Keratinocyte (primary cell): ENCODE data around the gene SCUBE1. TPM values are rescaled to one million over a fixed set of nuclear protein-coding genes. Genes with fewer than 3 reads are reported as not detected.

Experiments used
- DNase-seq: peaks from one replicate; pipeline ENCODE4 v3.0.0-alpha.2; 2011; ENCODE audit warnings: low read depth, missing footprints, low spot score
- FAIRE-seq: peaks from 2 replicates; lab custom pipeline; 2011; peaks lifted over from hg19 to GRCh38; lab: Jason Lieb, UNC
- H2AFZ ChIP-seq: 2 replicates; pipeline ENCODE4 v1.6.0; 2012; ENCODE audit warnings: low read length, control low read depth, inconsistent platforms; ENCODE audit not compliant: control insufficient read depth
- H3K27ac ChIP-seq: 2 replicates; pipeline ENCODE4 v1.5.1; 2011; ENCODE audit warnings: low read length; ENCODE audit not compliant: control insufficient read depth, insufficient read depth
- H3K27me3 ChIP-seq: 3 replicates; pipeline ENCODE4 v1.6.0; 2011; ENCODE audit warnings: low read length; ENCODE audit not compliant: control insufficient read depth, insufficient read depth; ENCODE audit errors: extremely low read depth
- H3K36me3 ChIP-seq, 2 experiments: 2 replicates in 1 of 2; 3 replicates in 1 of 2; pipeline ENCODE4 v1.5.1; 2011; ENCODE audit warnings: low read length in 2 of 2, mild to moderate bottlenecking in 1 of 2; ENCODE audit not compliant: control insufficient read depth in 2 of 2, insufficient read depth in 2 of 2; ENCODE audit errors: extremely low read depth in 1 of 2
- H3K4me1 ChIP-seq: 3 replicates; pipeline ENCODE4 v1.5.1; 2011; ENCODE audit warnings: low read length; ENCODE audit not compliant: control insufficient read depth, insufficient read depth; ENCODE audit errors: extremely low read depth
- H3K4me2 ChIP-seq: 3 replicates; pipeline ENCODE4 v1.6.0; 2011; ENCODE audit warnings: low read depth, low read length; ENCODE audit not compliant: control insufficient read depth, insufficient read depth; ENCODE audit errors: extremely low read depth
- H3K4me3 ChIP-seq, 3 experiments: fragments of 200-600 bp in 1 of 3; sonication (generic) in 1 of 3; 2 replicates in 2 of 3; 3 replicates in 1 of 3; pipeline ENCODE4 v1.5.1; 2011 to 2016; ENCODE audit warnings: low read length in 3 of 3, mild to moderate bottlenecking in 3 of 3, control low read depth in 2 of 3, inconsistent platforms in 1 of 3, low read depth in 1 of 3, mixed read lengths in 1 of 3, mixed run types in 1 of 3, moderate library complexity in 1 of 3; ENCODE audit not compliant: control insufficient read depth in 2 of 3, insufficient read depth in 2 of 3; ENCODE audit errors: extremely low read depth in 1 of 3
- H3K79me2 ChIP-seq: 2 replicates; pipeline ENCODE4 v1.6.0; 2012; ENCODE audit warnings: low read length; ENCODE audit not compliant: control insufficient read depth, insufficient read depth
- H3K9ac ChIP-seq: 3 replicates; pipeline ENCODE4 v1.6.0; 2011; ENCODE audit warnings: low read length; ENCODE audit not compliant: control insufficient read depth, insufficient read depth; ENCODE audit errors: extremely low read depth
- H3K9me1 ChIP-seq: 3 replicates; pipeline ENCODE4 v1.6.0; 2011; ENCODE audit warnings: low read length; ENCODE audit not compliant: control insufficient read depth, insufficient read depth; ENCODE audit errors: extremely low read depth
- H3K9me3 ChIP-seq: 2 replicates; pipeline ENCODE4 v1.5.1; 2012; ENCODE audit warnings: low read depth, low read length; ENCODE audit not compliant: control insufficient read depth
- H4K20me1 ChIP-seq: 3 replicates; pipeline ENCODE4 v1.6.0; 2011; ENCODE audit warnings: low read length; ENCODE audit not compliant: control insufficient read depth, insufficient read depth; ENCODE audit errors: extremely low read depth
- EZH2 ChIP-seq: IDR thresholded peaks from one replicate; pipeline ENCODE4 v1.6.1; 2012; ENCODE audit warnings: inconsistent platforms, mild to moderate bottlenecking, low read length, moderate library complexity
- dilution Hi-C: fragments of 300-500 bp; cut with MboI; formaldehyde crosslinking; loops from one replicate; pipeline ENCODE4 v1.7.0; 2020; ENCODE audit warnings: low sequenced_read_pairs; ENCODE audit not compliant: extremely low pct_ligation_motif_present
- polyA plus RNA-seq, 5 experiments: library from polyadenylated mRNA; depleted of rRNA in 3 of 5; stranded (reverse) in 3 of 5; stranded (forward) in 1 of 5; unstranded in 1 of 5; fragments of >200 nt; gene quantifications; 1 replicate in 1 of 5; 2 replicates in 3 of 5; 3 replicates in 1 of 5; pipeline versions ENCODE4 v1.2.1 to v1.2.3, GENCODE V29; 2011 to 2012; ENCODE audit warnings: missing spikeins in 2 of 5, low read depth in 1 of 5, low replicate concordance in 1 of 5
- TF ChIP-seq, protein P1 (sequence below), 3 experiments: IDR thresholded peaks in 1 of 3; conservative IDR thresholded peaks in 1 of 3; optimal IDR thresholded peaks in 1 of 3; 2 replicates in 2 of 3; 3 replicates in 1 of 3; pipeline versions ENCODE3 to v1.5.1; 2011; ENCODE audit warnings: low read length in 3 of 3, mild to moderate bottlenecking in 3 of 3, moderate library complexity in 2 of 3, control low read depth in 1 of 3, inconsistent platforms in 1 of 3; ENCODE audit not compliant: insufficient read depth in 2 of 3; ENCODE audit errors: extremely low read depth in 1 of 3

The SCUBE1 gene
- polyA plus RNA-seq, 1 donor (not counting 4 experiments of a cell fraction or from before 2014, with no cell fraction given) = not detected

DNA sequence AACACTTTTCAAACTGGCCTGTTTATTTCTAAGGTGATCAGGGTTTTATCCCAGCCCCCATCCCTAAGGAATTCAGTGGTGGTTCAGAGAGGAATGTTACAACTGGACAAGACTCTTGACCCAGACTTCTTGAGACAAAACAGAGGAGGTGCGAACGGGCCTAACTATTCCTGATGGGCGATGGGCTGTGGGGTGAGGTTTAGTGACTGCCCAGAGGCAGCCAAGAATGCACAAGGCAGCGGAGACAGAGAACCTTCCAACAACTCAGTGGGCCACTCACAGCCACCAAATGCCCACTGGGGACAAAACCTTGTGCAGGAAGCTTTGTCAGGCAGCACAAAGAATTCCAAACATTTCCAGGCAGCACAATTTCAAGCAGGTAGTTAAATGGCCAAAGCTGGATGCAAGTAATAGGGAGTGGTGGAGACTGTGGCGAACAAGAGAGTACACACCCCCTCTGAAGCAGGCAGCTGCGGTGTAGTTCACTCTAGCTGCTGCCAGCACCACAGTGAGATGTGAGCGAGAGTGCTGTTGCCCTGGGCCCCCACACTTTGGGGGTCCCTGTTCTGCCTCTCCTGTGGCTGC is 29.2 kb downstream of the SCUBE1 start:
- Histone ChIP-seq H3K9ac (no peak overlapping the region), H3K36me3 (no peaks in the 10 kb centered on the region), H3K79me2 (no peaks in the 10 kb centered on the region), H2AFZ (no peak overlapping the region), H4K20me1 (no peaks in the 10 kb centered on the region), H3K9me1 (no peaks in the 10 kb centered on the region), H3K4me1 (no peaks in the 10 kb centered on the region), H3K4me2 (no peak overlapping the region), H3K4me3 (no peak overlapping the region), H3K27ac (no peak overlapping the region), H3K27me3 (peaks cover 6% of the 10 kb centered on the region), H3K9me3 (no peaks in the 10 kb centered on the region)
- TF ChIP-seq EZH2 = no peak
- TF ChIP-seq, protein P1, sequence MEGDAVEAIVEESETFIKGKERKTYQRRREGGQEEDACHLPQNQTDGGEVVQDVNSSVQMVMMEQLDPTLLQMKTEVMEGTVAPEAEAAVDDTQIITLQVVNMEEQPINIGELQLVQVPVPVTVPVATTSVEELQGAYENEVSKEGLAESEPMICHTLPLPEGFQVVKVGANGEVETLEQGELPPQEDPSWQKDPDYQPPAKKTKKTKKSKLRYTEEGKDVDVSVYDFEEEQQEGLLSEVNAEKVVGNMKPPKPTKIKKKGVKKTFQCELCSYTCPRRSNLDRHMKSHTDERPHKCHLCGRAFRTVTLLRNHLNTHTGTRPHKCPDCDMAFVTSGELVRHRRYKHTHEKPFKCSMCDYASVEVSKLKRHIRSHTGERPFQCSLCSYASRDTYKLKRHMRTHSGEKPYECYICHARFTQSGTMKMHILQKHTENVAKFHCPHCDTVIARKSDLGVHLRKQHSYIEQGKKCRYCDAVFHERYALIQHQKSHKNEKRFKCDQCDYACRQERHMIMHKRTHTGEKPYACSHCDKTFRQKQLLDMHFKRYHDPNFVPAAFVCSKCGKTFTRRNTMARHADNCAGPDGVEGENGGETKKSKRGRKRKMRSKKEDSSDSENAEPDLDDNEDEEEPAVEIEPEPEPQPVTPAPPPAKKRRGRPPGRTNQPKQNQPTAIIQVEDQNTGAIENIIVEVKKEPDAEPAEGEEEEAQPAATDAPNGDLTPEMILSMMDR (optimal IDR thresholded peaks at IDR 0.05 in 1 of 3, IDR thresholded peaks at IDR 0.05 in 1 of 3, conservative IDR thresholded peaks at IDR 0.05 in 1 of 3; ENCODE audit: extremely low read depth in 1 of 3, insufficient read depth in 2 of 3, low read length in 3 of 3) = no peak
- DNase-seq (no peak), FAIRE-seq (no peak)
- dilution Hi-C loops = no loop called here

DNA sequence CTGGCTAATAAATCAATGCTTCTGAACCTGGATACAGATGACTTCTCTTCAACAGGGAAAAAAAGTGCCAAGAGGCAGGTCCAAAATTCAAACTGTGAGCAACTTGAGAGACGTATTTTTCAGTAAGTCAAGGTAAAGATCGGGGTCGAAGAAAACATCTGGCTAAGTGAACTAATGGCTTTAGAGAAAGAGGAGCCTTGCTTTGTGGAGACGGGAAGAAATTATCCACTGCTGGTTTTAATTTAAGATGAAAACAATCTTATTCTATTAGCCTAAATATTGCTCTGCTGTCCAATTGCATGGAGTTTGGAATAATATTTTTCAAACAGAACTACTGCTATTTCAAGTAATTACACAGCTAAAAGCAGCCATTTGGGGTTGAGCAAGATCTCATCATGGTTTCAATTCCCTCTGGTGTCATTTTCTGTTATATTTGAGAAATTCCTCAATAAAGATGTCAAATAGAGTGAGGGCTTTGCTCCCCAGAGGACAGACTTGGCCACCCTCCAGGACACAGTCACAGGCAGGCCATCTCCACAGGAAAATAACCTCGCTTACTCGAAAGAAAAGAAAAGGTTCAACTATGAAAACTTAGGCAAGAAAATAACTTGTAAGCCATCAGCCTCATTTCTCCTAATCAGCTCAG is 29.8 kb downstream of the SCUBE1 start:
- no peaks in the 10 kb centered on the region for H3K9me1 ChIP-seq
- DNase-seq (no peak), FAIRE-seq (no peak)
- no peak overlapping the region for H3K27ac ChIP-seq
- H3K27me3 ChIP-seq = peaks cover 6% of the 10 kb centered on the region
- no peaks in the 10 kb centered on the region for H3K79me2 ChIP-seq
- no peak overlapping the region for H3K4me3 ChIP-seq
- TF ChIP-seq, protein P1 (optimal IDR thresholded peaks at IDR 0.05 in 1 of 3, IDR thresholded peaks at IDR 0.05 in 1 of 3, conservative IDR thresholded peaks at IDR 0.05 in 1 of 3; ENCODE audit: extremely low read depth in 1 of 3, insufficient read depth in 2 of 3, low read length in 3 of 3) = no peak
- TF ChIP-seq EZH2 = no peak
- H3K36me3 ChIP-seq = no peaks in the 10 kb centered on the region
- dilution Hi-C loops = no loop called here
- no peak overlapping the region for H3K9ac ChIP-seq
- H3K9me3 ChIP-seq = no peaks in the 10 kb centered on the region
- H3K4me2 ChIP-seq = no peak overlapping the region
- no peaks in the 10 kb centered on the region for H4K20me1 ChIP-seq
- H3K4me1 ChIP-seq = no peaks in the 10 kb centered on the region
- H2AFZ ChIP-seq = no peak overlapping the region
